ENCODE results near the gene PLXNA1. TPM values are rescaled to one million over a fixed set of nuclear protein-coding genes. Genes with fewer than 3 reads are reported as not detected.
A peak's percentile ranks its signal among the peaks of the same experiment; 100 is the strongest.

Gene PLXNA1
- polyA plus RNA-seq, 5 donors = 22.8 to 33.2 (median 31.7) TPM

GRCh38 chr3:127001486-127002194 lies 18.7 kb downstream of the PLXNA1 start:
- no peak for DNase-seq

GRCh38 chr3:127002195-127003174 lies 19.6 kb downstream of the PLXNA1 start:
- peak; percentile 86 to 90 for DNase-seq

DNA sequence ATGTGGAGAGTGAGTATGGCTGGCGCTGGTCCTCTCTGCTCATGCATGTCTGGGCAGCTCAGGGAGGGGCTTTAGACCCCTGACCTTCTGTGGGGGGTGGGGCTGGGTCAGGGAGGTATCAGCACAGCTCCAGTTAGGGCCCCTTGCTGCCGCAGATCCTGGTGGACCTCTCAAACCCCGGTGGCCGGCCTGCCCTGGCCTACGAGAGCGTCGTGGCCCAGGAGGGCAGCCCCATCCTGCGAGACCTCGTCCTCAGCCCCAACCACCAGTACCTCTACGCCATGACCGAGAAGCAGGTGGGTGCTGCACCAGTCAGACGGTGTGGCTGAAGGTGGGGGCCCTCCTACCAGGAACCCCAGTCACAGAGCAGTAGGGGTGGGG lies 20.2 kb downstream of the PLXNA1 start:
- no peak for DNase-seq

DNA sequence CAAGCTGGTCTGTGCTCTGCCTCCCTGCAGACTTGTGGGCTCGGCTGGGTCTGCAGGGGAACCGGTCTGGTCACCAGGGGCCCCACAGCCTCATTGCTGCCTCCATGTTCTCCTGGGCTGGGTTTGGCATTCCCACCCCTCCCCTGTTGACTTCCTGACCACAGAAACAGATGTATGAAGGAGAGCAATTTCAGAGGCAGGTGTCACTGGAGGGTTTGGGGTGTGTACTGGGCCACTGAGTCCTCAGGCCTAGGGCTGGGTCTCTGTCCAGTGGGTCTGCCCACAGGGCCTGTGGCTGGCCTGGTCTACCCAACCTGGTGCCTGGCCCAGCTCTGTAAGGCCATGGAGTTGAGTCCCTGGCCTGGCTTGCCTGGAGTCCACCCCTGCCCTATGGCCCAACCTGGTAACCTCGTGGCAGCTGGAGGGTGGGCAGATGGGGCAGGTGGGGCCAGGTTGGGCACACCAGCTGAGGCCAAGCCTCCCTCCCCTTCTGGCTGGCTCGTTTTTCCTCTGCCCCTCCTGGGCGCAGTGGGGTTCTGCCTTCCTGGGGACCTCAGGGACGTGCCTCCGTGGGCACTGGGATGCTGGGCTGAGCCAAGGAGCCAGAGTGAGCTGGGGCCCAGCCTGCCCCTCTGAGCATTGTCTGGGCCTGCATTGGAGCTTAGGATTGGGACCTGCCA lies 20.8 kb downstream of the PLXNA1 start:
- no peak for DNase-seq

GRCh38 chr3:127004641-127005397 lies 21.9 kb downstream of the PLXNA1 start:
- no peak for DNase-seq

DNA sequence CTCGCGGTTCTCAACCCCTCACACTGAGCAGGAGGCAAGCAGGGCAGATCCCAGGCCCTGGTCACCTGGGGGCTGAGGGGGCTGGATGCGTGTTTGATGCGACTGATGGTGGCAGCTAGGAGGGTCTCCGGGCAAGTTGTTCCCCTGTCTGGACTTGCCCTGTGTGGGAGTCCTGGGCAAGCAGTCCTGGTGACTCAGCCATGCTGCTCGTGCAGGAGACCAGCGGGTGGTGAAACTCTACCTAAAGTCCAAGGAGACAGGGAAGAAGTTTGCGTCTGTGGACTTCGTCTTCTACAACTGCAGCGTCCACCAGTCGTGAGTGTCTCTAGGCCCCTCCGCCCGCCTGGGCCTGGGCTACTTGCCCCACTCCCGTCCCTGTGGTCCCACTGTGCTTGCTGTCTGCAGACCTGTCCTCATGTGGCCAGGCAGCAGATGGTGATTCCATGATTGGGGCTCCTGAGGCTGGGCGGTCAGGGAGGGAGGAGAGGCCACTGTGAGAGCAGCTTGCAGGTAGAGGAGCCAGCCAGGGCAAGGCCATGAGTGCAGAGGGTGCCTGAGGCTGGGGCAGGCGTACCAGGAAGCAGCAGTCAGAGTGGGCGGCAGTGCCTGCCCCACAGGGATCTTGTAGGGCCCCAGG lies 23.1 kb downstream of the PLXNA1 start:
- no peak for DNase-seq

DNA sequence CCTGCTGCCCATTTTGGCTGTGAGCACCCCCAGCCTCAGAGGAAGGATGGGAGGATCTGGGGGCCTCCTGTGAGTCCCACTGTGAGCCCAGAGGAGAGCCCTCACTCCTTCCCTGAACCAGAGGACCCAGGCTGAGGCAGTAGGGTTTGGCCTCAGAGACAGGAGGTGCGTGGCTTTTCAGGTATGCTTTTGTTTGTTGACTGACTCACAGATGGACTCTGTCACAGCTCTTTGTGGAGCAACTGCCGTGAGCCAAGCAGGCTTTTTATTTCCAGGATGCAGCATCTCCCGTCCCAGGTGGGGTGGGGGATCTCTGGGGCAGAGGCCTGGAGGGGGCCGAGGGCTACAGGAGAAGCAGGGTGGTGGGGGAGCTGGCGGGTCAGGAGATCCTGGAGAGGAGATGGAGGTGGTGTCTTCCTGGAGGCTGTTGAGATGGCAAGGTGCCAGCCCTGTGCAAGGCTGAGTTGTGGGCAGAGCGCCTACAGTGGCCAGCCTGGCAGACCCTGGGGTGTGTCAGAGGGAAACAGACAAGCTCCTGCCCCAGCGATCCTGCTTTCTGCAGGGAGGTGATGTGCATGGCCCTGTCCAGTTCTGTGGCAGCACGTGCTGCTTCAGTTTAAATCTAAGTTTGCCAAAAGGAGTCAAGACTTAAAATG lies 24.0 kb downstream of the PLXNA1 start:
- DNase-seq = no peak

- DNase-seq = no peak
Observed at GRCh38 chr3:127008236-127008635, 25.3 kb downstream of the PLXNA1 start.

GRCh38 chr3:127009531-127009930 lies 26.6 kb downstream of the PLXNA1 start:
- DNase-seq = no peak

DNA sequence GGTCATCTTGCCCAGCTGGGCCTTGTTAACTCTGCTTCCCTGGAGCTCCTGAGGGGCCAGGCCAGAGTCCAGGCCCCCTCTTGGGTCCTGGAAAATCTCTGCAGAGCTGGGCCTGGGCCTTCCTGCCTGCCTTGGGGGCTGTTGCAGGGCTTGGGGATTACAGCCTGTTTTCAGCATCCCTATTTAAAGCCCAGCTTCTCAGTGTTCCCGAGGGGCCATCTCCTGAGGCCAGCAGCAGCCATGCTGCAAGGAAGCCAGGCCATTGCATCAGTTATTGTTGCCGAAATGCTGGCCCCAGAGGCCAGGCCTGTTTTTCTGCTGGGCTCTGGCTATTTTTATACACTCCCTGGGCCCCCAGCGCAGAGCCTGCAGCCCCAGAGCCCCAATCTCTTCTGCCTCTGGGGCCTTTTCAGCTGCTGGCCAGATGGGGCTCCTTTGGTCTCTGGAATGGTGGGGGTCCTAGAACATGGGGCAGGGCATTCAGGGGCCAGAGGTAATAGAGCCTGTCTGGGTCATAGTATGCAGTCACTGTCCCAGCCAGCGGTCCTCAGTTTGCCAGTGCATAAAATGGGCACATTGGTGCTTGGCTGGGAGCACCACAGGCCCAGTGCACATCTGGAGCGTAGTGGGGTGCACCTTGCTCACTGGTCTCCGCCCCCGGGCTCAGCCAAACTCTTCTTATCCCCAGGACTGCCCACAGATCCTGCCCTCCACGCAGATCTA lies 28.5 kb downstream of the PLXNA1 start:
- DNase-seq = no peak

DNA sequence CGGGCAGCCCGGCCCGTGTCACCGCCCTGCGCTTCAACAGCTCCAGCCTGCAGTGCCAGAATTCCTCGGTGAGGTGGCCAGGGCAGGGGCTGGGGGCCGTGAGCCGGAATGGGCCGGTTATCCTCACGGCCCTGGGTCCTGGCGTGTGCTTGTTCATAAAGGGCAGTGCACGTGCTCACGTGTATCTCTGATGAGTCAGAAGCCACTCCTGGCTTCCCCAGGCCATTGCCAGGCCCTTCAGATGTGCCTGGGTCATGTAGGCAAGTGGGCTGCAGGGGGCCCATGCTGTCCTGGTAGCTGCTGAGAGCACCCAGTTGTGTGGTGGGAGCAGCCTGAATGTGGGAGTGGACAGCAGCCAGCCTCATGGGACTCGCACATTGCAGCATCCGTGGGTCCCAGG lies 29.2 kb downstream of the PLXNA1 start:
- DNase-seq = no peak

- DNase-seq = no peak
Observed at GRCh38 chr3:127013181-127013580, 30.3 kb downstream of the PLXNA1 start.

DNA sequence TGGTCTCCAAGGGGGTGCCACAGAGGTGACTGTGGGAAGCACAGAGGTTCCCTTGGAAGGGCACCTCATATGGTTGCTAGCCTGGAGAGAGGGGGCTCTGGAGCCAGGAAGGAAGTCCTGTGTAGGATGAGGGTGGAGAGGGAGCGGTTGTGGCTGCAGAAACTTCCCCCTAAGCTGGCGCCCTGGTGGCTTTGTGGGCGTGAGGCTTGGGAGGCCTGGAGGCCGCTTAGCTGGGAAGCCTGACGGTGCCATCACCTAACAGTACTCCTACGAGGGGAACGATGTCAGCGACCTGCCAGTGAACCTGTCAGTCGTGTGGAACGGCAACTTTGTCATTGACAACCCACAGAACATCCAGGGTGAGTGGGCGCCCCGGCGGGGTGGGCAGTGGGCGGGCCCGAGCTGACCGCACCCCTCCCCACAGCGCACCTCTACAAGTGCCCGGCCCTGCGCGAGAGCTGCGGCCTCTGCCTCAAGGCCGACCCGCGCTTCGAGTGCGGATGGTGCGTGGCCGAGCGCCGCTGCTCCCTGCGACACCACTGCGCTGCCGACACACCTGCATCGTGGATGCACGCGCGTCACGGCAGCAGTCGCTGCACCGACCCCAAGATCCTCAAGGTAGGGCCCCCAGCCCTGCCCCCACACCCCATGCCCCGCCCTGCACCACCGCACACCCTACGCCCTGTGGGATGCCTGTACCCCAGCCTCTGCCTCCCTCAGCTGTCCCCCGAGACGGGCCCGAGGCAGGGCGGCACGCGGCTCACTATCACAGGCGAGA lies 31.0 kb downstream of the PLXNA1 start:
- DNase-seq = no peak

DNA sequence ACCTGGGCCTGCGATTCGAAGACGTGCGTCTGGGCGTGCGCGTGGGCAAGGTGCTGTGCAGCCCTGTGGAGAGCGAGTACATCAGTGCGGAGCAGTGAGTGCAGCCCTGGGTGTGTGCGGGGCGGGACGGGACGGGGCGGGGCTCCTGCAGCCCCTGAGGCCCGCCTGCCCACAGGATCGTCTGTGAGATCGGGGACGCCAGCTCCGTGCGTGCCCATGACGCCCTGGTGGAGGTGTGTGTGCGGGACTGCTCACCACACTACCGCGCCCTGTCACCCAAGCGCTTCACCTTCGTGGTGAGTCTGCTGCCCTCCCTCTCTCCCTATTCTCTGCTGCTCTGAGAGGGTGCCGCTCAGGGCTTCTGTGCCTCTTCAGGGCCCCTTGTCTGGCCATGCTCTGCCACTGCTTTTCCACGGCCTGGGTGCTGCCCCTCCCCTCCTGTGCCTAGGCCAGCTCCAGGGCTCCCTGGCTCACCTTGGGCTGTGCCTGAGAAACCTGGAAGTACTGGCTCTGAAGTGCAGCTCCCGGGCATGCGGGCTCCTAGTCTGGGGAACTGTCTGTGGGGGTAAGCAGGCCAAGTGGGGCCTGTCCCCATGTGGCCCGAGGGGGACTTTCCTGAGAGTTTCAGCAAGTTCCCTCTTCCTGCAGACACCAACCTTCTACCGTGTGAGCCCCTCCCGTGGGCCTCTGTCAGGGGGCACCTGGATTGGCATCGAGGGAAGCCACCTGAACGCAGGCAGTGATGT lies 31.8 kb downstream of the PLXNA1 start:
- no peak for DNase-seq

- DNase-seq = no peak
Observed at GRCh38 chr3:127015282-127016042, 32.5 kb downstream of the PLXNA1 start.

DNA sequence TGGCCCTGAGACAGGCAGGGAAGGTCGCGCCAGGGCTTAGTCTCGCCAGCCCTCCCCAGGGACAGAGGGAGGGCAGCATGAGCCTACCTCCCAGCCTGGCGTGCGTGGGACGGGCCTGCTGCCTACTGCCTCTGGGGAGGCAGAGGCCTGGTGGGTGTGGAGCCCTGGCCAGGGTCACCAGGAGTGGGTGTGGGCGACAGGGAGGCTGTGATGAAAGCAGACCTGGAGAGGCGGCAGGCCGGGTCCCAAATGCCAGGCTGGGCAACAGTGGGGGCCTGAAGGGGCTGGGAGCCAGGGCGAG lies 33.1 kb downstream of the PLXNA1 start:
- DNase-seq = no peak

GRCh38 chr3:127016461-127016860 lies 33.5 kb downstream of the PLXNA1 start:
- DNase-seq = no peak

DNA sequence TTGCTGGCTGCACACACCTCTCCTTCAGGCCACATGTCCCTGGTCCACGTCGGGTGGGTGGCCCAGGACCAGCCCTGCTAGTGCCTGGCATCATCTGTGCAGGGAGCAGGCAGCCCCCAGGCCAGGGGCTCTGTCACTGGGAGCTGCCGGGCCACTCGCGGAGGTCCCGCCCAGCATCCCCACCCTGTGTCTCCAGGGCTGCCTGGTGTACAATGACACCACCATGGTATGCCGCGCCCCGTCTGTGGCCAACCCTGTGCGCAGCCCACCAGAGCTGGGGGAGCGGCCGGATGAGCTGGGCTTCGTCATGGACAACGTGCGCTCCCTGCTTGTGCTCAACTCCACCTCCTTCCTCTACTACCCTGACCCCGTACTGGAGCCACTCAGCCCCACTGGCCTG lies 34.3 kb downstream of the PLXNA1 start:
- no peak for DNase-seq
